Measurements from ENCODE around the gene ATXN7.

DNA sequence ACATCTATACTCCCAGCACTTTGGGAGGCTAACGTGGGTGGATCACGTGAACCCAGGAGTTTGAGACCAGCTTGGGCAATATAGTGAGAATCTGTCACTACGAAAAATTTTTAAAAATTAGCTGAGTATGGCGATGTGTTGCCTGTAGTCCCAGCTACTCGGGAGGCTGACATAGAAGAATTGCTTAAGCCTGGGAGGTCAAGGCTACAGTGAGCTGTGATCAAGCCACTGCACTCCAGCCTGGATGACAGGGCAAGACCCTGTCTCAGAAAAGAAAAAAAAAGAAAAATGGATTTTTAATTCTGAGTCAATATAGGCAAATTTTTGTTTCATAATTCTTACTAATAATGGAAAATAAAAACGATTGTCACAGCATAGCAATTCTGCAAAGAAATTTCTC lies 31.3 kb upstream of the ATXN7 start:
- TF ChIP-seq, protein P1, sequence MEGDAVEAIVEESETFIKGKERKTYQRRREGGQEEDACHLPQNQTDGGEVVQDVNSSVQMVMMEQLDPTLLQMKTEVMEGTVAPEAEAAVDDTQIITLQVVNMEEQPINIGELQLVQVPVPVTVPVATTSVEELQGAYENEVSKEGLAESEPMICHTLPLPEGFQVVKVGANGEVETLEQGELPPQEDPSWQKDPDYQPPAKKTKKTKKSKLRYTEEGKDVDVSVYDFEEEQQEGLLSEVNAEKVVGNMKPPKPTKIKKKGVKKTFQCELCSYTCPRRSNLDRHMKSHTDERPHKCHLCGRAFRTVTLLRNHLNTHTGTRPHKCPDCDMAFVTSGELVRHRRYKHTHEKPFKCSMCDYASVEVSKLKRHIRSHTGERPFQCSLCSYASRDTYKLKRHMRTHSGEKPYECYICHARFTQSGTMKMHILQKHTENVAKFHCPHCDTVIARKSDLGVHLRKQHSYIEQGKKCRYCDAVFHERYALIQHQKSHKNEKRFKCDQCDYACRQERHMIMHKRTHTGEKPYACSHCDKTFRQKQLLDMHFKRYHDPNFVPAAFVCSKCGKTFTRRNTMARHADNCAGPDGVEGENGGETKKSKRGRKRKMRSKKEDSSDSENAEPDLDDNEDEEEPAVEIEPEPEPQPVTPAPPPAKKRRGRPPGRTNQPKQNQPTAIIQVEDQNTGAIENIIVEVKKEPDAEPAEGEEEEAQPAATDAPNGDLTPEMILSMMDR (IDR thresholded peaks at IDR 0.05), result no peak
- TF ChIP-seq POLR2A (IDR thresholded peaks at IDR 0.05), result no peak
